ENCODE results near the gene NTRK2. TPM values are rescaled to one million over a fixed set of nuclear protein-coding genes. Genes with fewer than 3 reads are reported as not detected.

NTRK2 gene
- total RNA-seq, 1 donor from 2014 or later = 26.6 TPM

- Histone ChIP-seq H3K27ac (ENCODE audit: low read depth, low read length) (no peak overlapping the region), H3K9me3 (ENCODE audit: control insufficient read depth in 3 of 3, low read length in 3 of 3) (no peaks in the 10 kb centered on the region), H3K9ac (ENCODE audit: low read depth in 1 of 3, low read length in 3 of 3) (no peak overlapping the region), H3K27me3 (ENCODE audit: control insufficient read depth in 3 of 3, insufficient read depth in 3 of 3, low read length in 3 of 3) (no peaks in the 10 kb centered on the region), H3K4me1 (ENCODE audit: control insufficient read depth in 3 of 3, insufficient read depth in 3 of 3, low read length in 3 of 3) (peaks cover 9 to 17% (median 16%) of the 10 kb centered on the region in 3 donors), H3K36me3 (ENCODE audit: control insufficient read depth in 3 of 3, insufficient read depth in 3 of 3, low read length in 3 of 3) (no peaks in the 10 kb centered on the region), H3K4me3 (ENCODE audit: low read length in 3 of 3) (no peak overlapping the region)
Observed at GRCh38 chr9:84850830-84851392, 181.4 kb downstream of the NTRK2 start.

- Histone ChIP-seq H3K4me3 (ENCODE audit: low read length in 3 of 3) (no peak overlapping the region), H3K27ac (ENCODE audit: low read depth, low read length) (peak overlapping the region; percentile 10), H3K27me3 (ENCODE audit: control insufficient read depth in 3 of 3, insufficient read depth in 3 of 3, low read length in 3 of 3) (no peaks in the 10 kb centered on the region), H3K9me3 (ENCODE audit: control insufficient read depth in 3 of 3, low read length in 3 of 3) (no peaks in the 10 kb centered on the region), H3K9ac (ENCODE audit: low read depth in 1 of 3, low read length in 3 of 3) (no peak overlapping the region), H3K4me1 (ENCODE audit: control insufficient read depth in 3 of 3, insufficient read depth in 3 of 3, low read length in 3 of 3) (peaks cover 9 to 18% (median 16%) of the 10 kb centered on the region in 3 donors), H3K36me3 (ENCODE audit: control insufficient read depth in 3 of 3, insufficient read depth in 3 of 3, low read length in 3 of 3) (no peaks in the 10 kb centered on the region)
Observed at GRCh38 chr9:84851935-84852585, 182.5 kb downstream of the NTRK2 start.

- Histone ChIP-seq H3K36me3 (ENCODE audit: control insufficient read depth in 3 of 3, insufficient read depth in 3 of 3, low read length in 3 of 3) (no peaks in the 10 kb centered on the region), H3K9ac (ENCODE audit: low read depth in 1 of 3, low read length in 3 of 3) (no peak overlapping the region), H3K9me3 (ENCODE audit: control insufficient read depth in 3 of 3, low read length in 3 of 3) (no peaks in the 10 kb centered on the region), H3K4me3 (ENCODE audit: low read length in 3 of 3) (no peak overlapping the region), H3K27me3 (ENCODE audit: control insufficient read depth in 3 of 3, insufficient read depth in 3 of 3, low read length in 3 of 3) (no peaks in the 10 kb centered on the region), H3K27ac (ENCODE audit: low read depth, low read length) (peak overlapping the region; percentile 10), H3K4me1 (ENCODE audit: control insufficient read depth in 3 of 3, insufficient read depth in 3 of 3, low read length in 3 of 3) (peaks cover 9 to 19% (median 16%) of the 10 kb centered on the region in 3 donors)
Observed at GRCh38 chr9:84852617-84853301, 183.2 kb downstream of the NTRK2 start.

GRCh38 chr9:84856181-84856632, 186.7 kb downstream of the NTRK2 start:
- Histone ChIP-seq H3K27me3 (ENCODE audit: control insufficient read depth in 3 of 3, insufficient read depth in 3 of 3, low read length in 3 of 3) (no peaks in the 10 kb centered on the region), H3K4me1 (ENCODE audit: control insufficient read depth in 3 of 3, insufficient read depth in 3 of 3, low read length in 3 of 3) (peaks cover 9 to 22% (median 16%) of the 10 kb centered on the region in 3 donors), H3K9ac (ENCODE audit: low read depth in 1 of 3, low read length in 3 of 3) (no peak overlapping the region), H3K4me3 (ENCODE audit: low read length in 3 of 3) (no peak overlapping the region), H3K9me3 (ENCODE audit: control insufficient read depth in 3 of 3, low read length in 3 of 3) (no peaks in the 10 kb centered on the region), H3K27ac (ENCODE audit: low read depth, low read length) (peak overlapping the region; percentile 10), H3K36me3 (ENCODE audit: control insufficient read depth in 3 of 3, insufficient read depth in 3 of 3, low read length in 3 of 3) (no peaks in the 10 kb centered on the region)

GRCh38 chr9:84857211-84857610, 187.7 kb downstream of the NTRK2 start:
- no peak overlapping the region for H3K4me3 ChIP-seq (ENCODE audit: low read length in 3 of 3)
- H3K4me1 ChIP-seq (ENCODE audit: control insufficient read depth in 3 of 3, insufficient read depth in 3 of 3, low read length in 3 of 3) = peaks cover 6 to 17% (median 12%) of the 10 kb centered on the region in 3 donors
- H3K27me3 ChIP-seq (ENCODE audit: control insufficient read depth in 3 of 3, insufficient read depth in 3 of 3, low read length in 3 of 3) = no peaks in the 10 kb centered on the region
- H3K36me3 ChIP-seq (ENCODE audit: control insufficient read depth in 3 of 3, insufficient read depth in 3 of 3, low read length in 3 of 3) = no peaks in the 10 kb centered on the region
- H3K9me3 ChIP-seq (ENCODE audit: control insufficient read depth in 3 of 3, low read length in 3 of 3) = no peaks in the 10 kb centered on the region
- no peak overlapping the region for H3K9ac ChIP-seq (ENCODE audit: low read depth in 1 of 3, low read length in 3 of 3)
- peak overlapping the region; percentile 46 for H3K27ac ChIP-seq (ENCODE audit: low read depth, low read length)

- Histone ChIP-seq H3K36me3 (ENCODE audit: control insufficient read depth in 3 of 3, insufficient read depth in 3 of 3, low read length in 3 of 3) (no peaks in the 10 kb centered on the region), H3K27me3 (ENCODE audit: control insufficient read depth in 3 of 3, insufficient read depth in 3 of 3, low read length in 3 of 3) (no peaks in the 10 kb centered on the region), H3K9ac (ENCODE audit: low read depth in 1 of 3, low read length in 3 of 3) (no peak overlapping the region), H3K4me3 (ENCODE audit: low read length in 3 of 3) (no peak overlapping the region), H3K27ac (ENCODE audit: low read depth, low read length) (no peak overlapping the region), H3K9me3 (ENCODE audit: control insufficient read depth in 3 of 3, low read length in 3 of 3) (no peaks in the 10 kb centered on the region), H3K4me1 (ENCODE audit: control insufficient read depth in 3 of 3, insufficient read depth in 3 of 3, low read length in 3 of 3) (peaks cover 0 to 8% (median 7%) of the 10 kb centered on the region in 3 donors)
Observed at GRCh38 chr9:84858364-84858763, 188.8 kb downstream of the NTRK2 start.

GRCh38 chr9:84860249-84861115, 191.0 kb downstream of the NTRK2 start:
- no peaks in the 10 kb centered on the region for H3K9me3 ChIP-seq (ENCODE audit: control insufficient read depth in 3 of 3, low read length in 3 of 3)
- H3K27ac ChIP-seq (ENCODE audit: low read depth, low read length) = no peak overlapping the region
- H3K36me3 ChIP-seq (ENCODE audit: control insufficient read depth in 3 of 3, insufficient read depth in 3 of 3, low read length in 3 of 3) = no peaks in the 10 kb centered on the region
- H3K27me3 ChIP-seq (ENCODE audit: control insufficient read depth in 3 of 3, insufficient read depth in 3 of 3, low read length in 3 of 3) = no peaks in the 10 kb centered on the region
- H3K4me3 ChIP-seq (ENCODE audit: low read length in 3 of 3) = no peak overlapping the region
- H3K4me1 ChIP-seq (ENCODE audit: control insufficient read depth in 3 of 3, insufficient read depth in 3 of 3, low read length in 3 of 3) = peaks cover 0 to 8% (median 5%) of the 10 kb centered on the region in 3 donors
- H3K9ac ChIP-seq (ENCODE audit: low read depth in 1 of 3, low read length in 3 of 3) = no peak overlapping the region

GRCh38 chr9:84861455-84861854, 191.9 kb downstream of the NTRK2 start:
- H3K27ac ChIP-seq (ENCODE audit: low read depth, low read length) = no peak overlapping the region
- no peak overlapping the region for H3K9ac ChIP-seq (ENCODE audit: low read depth in 1 of 3, low read length in 3 of 3)
- no peak overlapping the region for H3K4me3 ChIP-seq (ENCODE audit: low read length in 3 of 3)
- H3K27me3 ChIP-seq (ENCODE audit: control insufficient read depth in 3 of 3, insufficient read depth in 3 of 3, low read length in 3 of 3) = no peaks in the 10 kb centered on the region
- H3K4me1 ChIP-seq (ENCODE audit: control insufficient read depth in 3 of 3, insufficient read depth in 3 of 3, low read length in 3 of 3) = peaks cover 0 to 5% (median 4%) of the 10 kb centered on the region in 3 donors
- H3K9me3 ChIP-seq (ENCODE audit: control insufficient read depth in 3 of 3, low read length in 3 of 3) = no peaks in the 10 kb centered on the region
- H3K36me3 ChIP-seq (ENCODE audit: control insufficient read depth in 3 of 3, insufficient read depth in 3 of 3, low read length in 3 of 3) = no peaks in the 10 kb centered on the region

GRCh38 chr9:84862308-84862707, 192.8 kb downstream of the NTRK2 start:
- H3K27ac ChIP-seq (ENCODE audit: low read depth, low read length) = no peak overlapping the region
- H3K9ac ChIP-seq (ENCODE audit: low read depth in 1 of 3, low read length in 3 of 3) = no peak overlapping the region

More at GRCh38 chr9:84862308-84862707, 192.8 kb downstream of the NTRK2 start:
- H3K27me3 ChIP-seq (ENCODE audit: control insufficient read depth in 3 of 3, insufficient read depth in 3 of 3, low read length in 3 of 3) = no peaks in the 10 kb centered on the region
- no peak overlapping the region for H3K4me3 ChIP-seq (ENCODE audit: low read length in 3 of 3)
- no peaks in the 10 kb centered on the region for H3K9me3 ChIP-seq (ENCODE audit: control insufficient read depth in 3 of 3, low read length in 3 of 3)
- peaks cover 0 to 5% (median 4%) of the 10 kb centered on the region in 3 donors for H3K4me1 ChIP-seq (ENCODE audit: control insufficient read depth in 3 of 3, insufficient read depth in 3 of 3, low read length in 3 of 3)
- H3K36me3 ChIP-seq (ENCODE audit: control insufficient read depth in 3 of 3, insufficient read depth in 3 of 3, low read length in 3 of 3) = no peaks in the 10 kb centered on the region
